Lower lobe of right lung (tissue), 2 donors: Measurements from ENCODE around the gene NKD2. TPM values are rescaled to one million over a fixed set of nuclear protein-coding genes. Genes with fewer than 3 reads are reported as not detected.

ENCODE experiments used
- ATAC-seq, 2 donors: fragments of 200-7000 bp; cut with Tn5 transposase; one replicate each; pipeline ENCODE4 v1.9.1; 2020 to 2022; ENCODE audit warnings: mild to moderate bottlenecking in 2 of 2, moderate library complexity in 2 of 2
- DNase-seq: peaks from one replicate; pipeline ENCODE4 v3.0.0-alpha.2; 2020
- H3K27ac ChIP-seq: fragments of 200-600 bp; one replicate; pipeline ENCODE4 v1.8.0; 2022
- H3K27me3 ChIP-seq: fragments of 200-600 bp; one replicate; pipeline ENCODE4 v1.8.0; 2022; ENCODE audit warnings: low read depth
- H3K36me3 ChIP-seq: fragments of 200-600 bp; one replicate; pipeline ENCODE4 v1.8.0; 2022; ENCODE audit warnings: mild to moderate bottlenecking
- H3K4me1 ChIP-seq: fragments of 200-600 bp; one replicate; pipeline ENCODE4 v1.8.0; 2022
- H3K4me3 ChIP-seq: fragments of 200-600 bp; one replicate; pipeline ENCODE4 v1.8.0; 2022; ENCODE audit warnings: mild to moderate bottlenecking
- H3K9me3 ChIP-seq: fragments of 200-600 bp; one replicate; pipeline ENCODE4 v1.8.0; 2022
- intact Hi-C: fragments of 100-400 bp; cut with DNase I; formaldehyde crosslinking; loops from one replicate; pipeline ENCODE4 v1.11.0; 2022
- total RNA-seq: library from RNA; stranded (reverse); fragmentation: NEBNext Ultra II Directional; extraction: Animal tissue kit (Norgen Biotek cat#: 25700); gene quantifications from one replicate; pipeline ENCODE4 v1.2.1, GENCODE V29; 2021
- TF ChIP-seq, protein P1 (sequence below): fragments of 200-600 bp; IDR thresholded peaks from one replicate; pipeline ENCODE4 v1.8.0; 2022; ENCODE audit warnings: antibody characterized with exemption, mild to moderate bottlenecking
- donor health status: DM: no; HTN: yes; CAD: no; lungs with severe emphysema.

Gene NKD2
- total RNA-seq, 1 donor from 2014 or later = 24.1 TPM

DNA sequence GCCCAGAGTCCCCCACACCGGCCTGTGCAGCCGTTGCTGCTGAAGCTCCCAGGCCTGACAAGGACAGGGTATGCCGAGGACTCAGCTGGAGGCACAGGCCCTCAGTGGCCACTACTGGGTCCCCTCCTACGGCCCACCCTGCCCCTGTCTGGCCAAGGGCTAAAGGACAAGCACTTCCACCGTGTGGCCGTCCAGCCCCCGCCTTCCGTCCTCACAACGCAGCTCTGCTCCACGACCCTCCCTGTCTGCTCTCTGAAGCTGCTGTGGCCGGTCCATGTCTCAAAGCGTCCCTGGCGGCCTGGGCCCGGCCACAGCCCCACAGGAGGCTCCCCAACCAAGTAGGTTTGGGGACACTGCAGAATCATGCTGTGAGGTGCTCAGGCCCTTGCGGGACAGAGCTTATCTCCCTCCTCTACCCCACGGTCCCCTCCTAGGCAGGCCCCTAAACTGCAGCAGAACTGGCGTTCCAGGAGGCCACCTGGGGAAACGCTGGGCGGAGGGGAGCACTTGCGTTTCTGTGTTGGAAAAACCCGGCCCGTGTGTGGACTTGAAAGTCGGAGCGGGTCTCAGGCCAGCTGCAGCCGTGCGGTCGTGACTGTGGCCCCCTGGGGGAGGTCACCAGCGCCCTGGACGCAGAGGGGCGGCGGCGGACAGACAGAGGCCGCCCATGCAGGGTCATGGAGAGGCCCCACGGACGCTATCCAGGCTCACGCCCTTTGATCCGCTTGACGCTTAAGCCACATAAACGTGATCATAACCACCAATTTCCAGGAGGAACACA, 45.6 kb downstream of the NKD2 start:
- DNase-seq (no peak), ATAC-seq (no peak)
- H3K27me3 ChIP-seq = no peaks in the 10 kb centered on the region
- H3K36me3 ChIP-seq = peaks cover 84% of the 10 kb centered on the region
- TF ChIP-seq, protein P1, sequence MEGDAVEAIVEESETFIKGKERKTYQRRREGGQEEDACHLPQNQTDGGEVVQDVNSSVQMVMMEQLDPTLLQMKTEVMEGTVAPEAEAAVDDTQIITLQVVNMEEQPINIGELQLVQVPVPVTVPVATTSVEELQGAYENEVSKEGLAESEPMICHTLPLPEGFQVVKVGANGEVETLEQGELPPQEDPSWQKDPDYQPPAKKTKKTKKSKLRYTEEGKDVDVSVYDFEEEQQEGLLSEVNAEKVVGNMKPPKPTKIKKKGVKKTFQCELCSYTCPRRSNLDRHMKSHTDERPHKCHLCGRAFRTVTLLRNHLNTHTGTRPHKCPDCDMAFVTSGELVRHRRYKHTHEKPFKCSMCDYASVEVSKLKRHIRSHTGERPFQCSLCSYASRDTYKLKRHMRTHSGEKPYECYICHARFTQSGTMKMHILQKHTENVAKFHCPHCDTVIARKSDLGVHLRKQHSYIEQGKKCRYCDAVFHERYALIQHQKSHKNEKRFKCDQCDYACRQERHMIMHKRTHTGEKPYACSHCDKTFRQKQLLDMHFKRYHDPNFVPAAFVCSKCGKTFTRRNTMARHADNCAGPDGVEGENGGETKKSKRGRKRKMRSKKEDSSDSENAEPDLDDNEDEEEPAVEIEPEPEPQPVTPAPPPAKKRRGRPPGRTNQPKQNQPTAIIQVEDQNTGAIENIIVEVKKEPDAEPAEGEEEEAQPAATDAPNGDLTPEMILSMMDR = no peak
- intact Hi-C loops = no loop called here
- no peak overlapping the region for H3K27ac ChIP-seq
- no peaks in the 10 kb centered on the region for H3K4me1 ChIP-seq
- H3K9me3 ChIP-seq = no peaks in the 10 kb centered on the region
- no peak overlapping the region for H3K4me3 ChIP-seq

DNA sequence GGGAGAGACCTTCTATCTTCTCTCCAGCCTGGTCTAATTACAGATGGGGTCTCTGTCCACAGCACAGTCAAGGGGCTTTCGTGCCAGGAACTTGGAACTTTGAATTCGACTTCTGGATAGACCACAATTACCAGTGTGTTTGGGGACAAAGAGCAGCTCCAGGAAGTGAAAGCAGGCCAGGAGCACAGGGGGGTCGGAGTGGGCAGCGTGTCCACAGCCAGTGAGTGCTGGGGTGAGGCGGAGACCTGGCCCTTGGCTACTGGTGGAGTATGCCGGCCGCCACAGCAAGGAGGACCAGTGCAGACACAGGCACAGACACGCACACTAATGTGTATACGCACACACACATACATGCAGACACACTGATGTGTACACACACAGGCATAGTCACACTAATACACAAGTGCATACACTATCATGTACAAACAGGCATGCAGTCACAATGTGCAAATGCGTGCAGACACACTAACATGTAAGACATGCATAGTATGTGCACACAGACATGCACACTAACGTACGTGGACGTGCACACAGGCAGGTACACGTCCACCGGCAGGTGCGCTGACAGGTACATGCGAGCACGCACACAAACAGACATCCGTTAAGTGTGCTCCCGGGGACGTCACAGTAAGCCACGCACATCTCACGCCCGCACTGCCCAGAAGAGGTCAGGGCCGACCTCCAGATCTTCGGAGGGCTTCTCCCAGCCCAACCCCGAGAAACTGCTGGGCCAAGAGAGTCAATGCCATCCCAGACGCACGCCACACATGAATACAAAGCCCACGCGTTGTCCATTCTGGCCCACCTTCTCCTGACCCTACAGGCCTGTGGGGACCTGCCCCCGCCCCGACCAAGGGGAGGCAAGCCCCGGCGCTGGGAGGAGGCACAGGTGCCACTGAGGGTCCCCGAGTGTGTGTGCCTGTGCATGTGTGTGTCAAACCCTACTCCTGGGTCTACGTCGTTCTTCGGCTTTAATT, 46.5 kb downstream of the NKD2 start:
- intact Hi-C loops = no loop called here
- Histone ChIP-seq H3K27me3 (no peaks in the 10 kb centered on the region), H3K9me3 (no peaks in the 10 kb centered on the region), H3K4me3 (no peak overlapping the region), H3K4me1 (no peaks in the 10 kb centered on the region), H3K36me3 (peaks cover 91% of the 10 kb centered on the region), H3K27ac (no peak overlapping the region)
- DNase-seq (no peak), ATAC-seq (no peak)
- TF ChIP-seq, protein P1 = no peak

DNA sequence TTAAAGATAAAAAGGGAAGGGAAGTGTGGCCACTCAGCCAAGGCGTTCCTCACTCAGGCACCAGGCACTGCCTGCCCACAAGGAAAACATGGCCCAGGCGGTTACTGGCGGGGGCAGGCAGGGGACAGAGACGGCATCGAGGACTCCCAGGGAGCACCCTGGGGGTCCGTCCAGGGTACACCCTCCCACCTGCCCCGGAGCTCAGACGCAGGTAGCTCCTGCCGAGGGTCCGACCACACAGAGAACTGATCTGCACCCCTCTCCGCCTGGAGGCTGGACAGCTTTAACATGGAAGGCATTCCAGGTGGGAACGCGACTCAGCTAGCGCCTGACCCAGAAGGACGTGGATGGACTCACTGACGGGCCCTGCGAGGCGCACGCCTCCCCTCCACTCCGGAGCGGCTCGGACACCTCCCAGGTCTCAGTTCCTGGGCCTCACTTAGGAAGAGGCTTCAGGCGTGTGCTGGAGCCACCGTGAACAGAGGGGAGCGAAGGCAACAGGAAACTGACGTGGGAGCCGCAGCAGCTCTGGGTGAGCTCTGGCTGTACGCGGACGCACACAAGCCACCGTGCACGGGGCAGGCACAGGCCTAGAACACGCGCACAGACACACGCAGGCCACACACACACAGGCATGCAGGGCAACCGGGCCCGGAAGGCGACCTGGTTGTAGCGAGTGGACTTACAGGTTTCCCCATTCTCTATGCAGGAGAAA, 47.5 kb downstream of the NKD2 start:
- TF ChIP-seq, protein P1 = no peak
- Histone ChIP-seq H3K9me3 (no peaks in the 10 kb centered on the region), H3K4me1 (no peaks in the 10 kb centered on the region), H3K27ac (no peak overlapping the region), H3K36me3 (peaks cover 91% of the 10 kb centered on the region), H3K4me3 (no peak overlapping the region), H3K27me3 (no peaks in the 10 kb centered on the region)
- ATAC-seq (no peak), DNase-seq (no peak)
- intact Hi-C loops = no loop called here

- TF ChIP-seq, protein P1 = no peak
- no peaks in the 10 kb centered on the region for H3K9me3 ChIP-seq
- no peaks in the 10 kb centered on the region for H3K4me1 ChIP-seq
- no peaks in the 10 kb centered on the region for H3K27me3 ChIP-seq
- ATAC-seq = no peak
- no peak for DNase-seq
- H3K36me3 ChIP-seq = peaks cover 85% of the 10 kb centered on the region
- H3K4me3 ChIP-seq = no peak overlapping the region
- H3K27ac ChIP-seq = no peak overlapping the region
- intact Hi-C loops = no loop called here
Measured at GRCh38 chr5:1056611-1057484, 48.2 kb downstream of the NKD2 start.
